Mammary epithelial cell (primary cell): ENCODE data around the gene CRTC2.
A peak's percentile ranks its signal among the peaks of the same experiment; 100 is the strongest.

ENCODE experiments used
- CTCF ChIP-seq, 2 donors: IDR thresholded peaks in 1 of 2; conservative IDR thresholded peaks in 1 of 2; 2 replicates each; pipeline ENCODE4 v1.5.1; 2011 to 2012; ENCODE audit warnings: inconsistent platforms in 2 of 2, low read length in 2 of 2, mild to moderate bottlenecking in 2 of 2, control low read depth in 1 of 2, low read depth in 1 of 2; ENCODE audit not compliant: insufficient read depth in 1 of 2; ENCODE audit errors: extremely low read depth in 1 of 2
- EZH2 ChIP-seq: IDR thresholded peaks from 2 replicates; pipeline ENCODE4 v1.6.1; 2012; ENCODE audit warnings: low read length, inconsistent platforms, borderline replicate concordance

- TF ChIP-seq CTCF (conservative IDR thresholded peaks at IDR 0.05 in 1 of 2, IDR thresholded peaks at IDR 0.05 in 1 of 2; ENCODE audit: extremely low read depth in 1 of 2, insufficient read depth in 1 of 2, low read depth in 1 of 2, low read length in 2 of 2) (peak; percentile 21 to 43), EZH2 (no peak)
Measured at GRCh38 chr1:153967107-153967999, 8.9 kb upstream of the CRTC2 start, which contains the start of gene CREB3L4.
